HG02642 (cell line): ENCODE measurements around the gene KLF9.

Source experiments
- ATAC-seq: cut with Tn5 transposase; IDR thresholded peaks from one replicate; pipeline ENCODE4 v1.9.1; 2021; ENCODE audit warnings: mild to moderate bottlenecking; ENCODE audit not compliant: unreplicated experiment, poor library complexity

Gene KLF9

GRCh38 chr9:70374962-70375618 is 39.4 kb downstream of the KLF9 start:
- ATAC-seq: no peak

GRCh38 chr9:70367305-70367930 is 47.0 kb downstream of the KLF9 start:
- ATAC-seq: no peak

- no peak for ATAC-seq
These were observed 50.7 kb downstream of the KLF9 start for GRCh38 chr9:70363760-70364159.

DNA sequence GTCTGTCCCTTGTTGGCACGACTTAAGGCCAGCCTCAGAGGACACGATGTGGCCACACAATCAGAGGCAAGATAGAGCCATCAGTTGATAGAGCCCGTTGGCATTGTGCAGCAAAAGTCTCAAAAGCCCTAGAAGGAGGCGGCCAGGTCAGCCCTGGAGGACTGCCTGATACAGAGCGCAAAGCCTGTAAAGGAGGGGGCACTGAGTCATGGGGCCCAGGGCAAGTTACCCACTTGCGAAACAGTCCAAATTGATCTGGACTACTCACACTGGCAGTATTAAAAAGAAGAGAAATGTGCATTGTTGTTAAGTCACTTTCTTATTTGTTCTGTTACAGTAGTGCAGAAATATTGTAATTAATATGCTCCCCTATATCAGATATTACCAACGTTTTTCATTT is 51.5 kb downstream of the KLF9 start:
- ATAC-seq: no peak

DNA sequence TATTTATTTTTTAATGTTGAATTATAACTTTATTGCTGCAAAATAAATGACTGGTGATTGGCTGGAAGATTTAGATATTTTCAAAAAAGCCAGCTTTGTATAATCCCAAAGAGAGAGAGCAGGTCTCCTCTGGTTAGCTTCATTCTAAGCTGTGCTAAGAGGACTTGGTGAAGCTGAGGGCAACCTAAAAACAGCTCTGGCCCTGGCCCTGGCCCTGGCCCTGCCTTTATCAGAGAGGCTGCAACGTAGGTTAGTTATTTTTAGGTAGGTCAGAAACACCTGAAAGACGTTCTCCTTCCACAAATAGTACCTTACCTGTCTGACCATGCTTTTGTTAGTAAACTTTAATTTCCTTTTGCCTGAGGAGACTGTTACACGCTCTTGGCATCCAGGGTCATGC is 58.7 kb downstream of the KLF9 start:
- ATAC-seq: no peak

DNA sequence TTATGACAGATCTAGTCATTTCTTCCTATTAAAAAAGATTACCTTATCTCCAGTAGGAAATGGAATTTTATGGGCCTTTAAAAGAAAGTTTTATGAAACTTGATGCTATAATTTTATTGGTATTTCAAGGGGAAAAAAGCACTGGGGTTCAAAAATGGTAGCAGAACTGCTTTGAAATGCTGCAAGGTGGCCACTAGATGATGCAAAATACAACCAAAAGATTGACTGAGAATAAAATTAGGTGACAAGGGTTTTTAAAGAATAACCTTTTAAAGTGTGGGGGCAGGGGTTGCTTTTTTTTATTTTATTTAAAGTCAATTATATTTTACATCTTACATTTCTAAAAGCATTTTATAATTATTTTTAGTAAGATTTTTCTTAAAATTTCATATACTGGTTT is 61.7 kb downstream of the KLF9 start:
- ATAC-seq: no peak

DNA sequence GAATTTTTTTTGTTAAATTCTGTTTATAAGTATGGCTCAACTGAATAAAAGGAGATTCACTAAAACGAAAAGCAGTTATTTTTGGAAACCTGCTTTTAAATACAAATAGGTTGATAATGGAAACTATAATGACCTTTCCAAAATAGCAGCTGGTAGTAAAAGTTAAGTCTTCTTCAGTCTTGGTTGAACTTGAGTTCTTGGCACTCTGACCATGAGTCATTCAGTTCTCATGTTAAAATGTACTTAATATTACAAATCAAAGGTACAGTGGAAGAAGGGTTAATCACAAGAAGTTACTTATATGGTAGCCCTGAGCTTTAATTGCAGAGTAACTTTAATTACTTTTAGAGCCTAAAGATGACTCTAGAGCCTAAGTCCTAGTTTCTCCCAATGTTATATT is 62.1 kb downstream of the KLF9 start:
- no peak for ATAC-seq

DNA sequence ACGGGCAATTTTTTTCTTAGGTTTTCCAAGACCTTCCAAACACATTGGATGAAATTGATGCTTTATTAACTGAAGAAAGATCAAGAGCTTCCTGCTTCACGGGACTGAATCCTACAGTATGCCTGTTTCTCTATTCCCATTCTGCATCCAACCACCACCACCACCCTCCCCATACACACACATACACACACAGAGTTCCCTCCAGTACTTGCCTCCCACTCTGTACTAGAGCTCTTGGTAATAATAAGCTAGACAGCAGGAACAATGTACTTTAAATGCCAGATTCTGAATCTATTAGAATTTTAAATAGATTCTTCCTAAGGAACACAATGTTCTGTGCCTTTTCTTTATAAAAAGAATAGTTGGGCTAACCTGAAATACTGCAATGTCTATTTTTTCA is 67.4 kb downstream of the KLF9 start:
- ATAC-seq: no peak

DNA sequence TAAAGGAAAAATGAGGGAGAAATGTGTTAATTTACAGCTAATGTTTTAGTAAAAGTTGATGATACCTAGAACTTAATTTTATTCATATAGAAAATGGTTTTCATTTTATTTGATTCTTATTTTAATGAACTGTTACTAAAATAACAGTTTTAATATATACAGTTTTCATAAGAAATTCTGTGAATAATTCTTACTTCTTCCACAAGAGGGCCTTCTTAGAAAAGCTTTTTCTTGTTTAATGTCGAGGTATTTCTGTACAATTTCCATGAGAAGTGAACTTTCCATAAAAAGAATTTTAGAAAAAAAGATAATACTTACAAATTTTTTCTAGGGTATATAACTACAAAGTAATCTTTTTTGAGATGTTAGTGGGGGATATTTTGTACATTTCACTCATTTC is 73.9 kb downstream of the KLF9 start:
- no peak for ATAC-seq
